ENCODE measurements around the gene TAF15.
A peak's percentile ranks its signal among the peaks of the same experiment; 100 is the strongest.

Gene TAF15

DNA sequence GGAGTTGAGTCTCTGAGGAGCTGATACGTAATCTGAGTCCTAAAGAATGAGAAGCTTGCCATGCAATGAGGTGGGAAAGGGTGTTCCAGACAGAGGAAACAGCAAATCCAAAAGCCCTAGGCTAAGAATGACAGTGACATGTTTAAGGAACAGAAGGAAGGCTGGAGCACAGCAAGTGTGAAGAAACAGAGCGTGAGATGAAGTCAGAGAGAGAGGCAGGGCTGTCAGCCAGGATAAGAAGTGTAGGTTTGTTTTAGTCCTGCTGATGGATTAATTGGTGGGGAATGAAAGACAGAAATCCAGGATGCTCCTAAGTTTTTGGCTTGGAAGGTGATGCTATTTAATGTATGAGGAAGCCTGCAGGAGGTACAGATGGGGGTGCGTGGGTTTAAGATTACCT lies 28.3 kb upstream of the TAF15 start:
- DNase-seq = no peak

GRCh38 chr17:35784895-35785294 lies 24.4 kb upstream of the TAF15 start:
- in situ Hi-C loops (cut with MboI; ENCODE audit: low pct_unique_long_range_greater_than_20kb, low sequenced_read_pairs) = no loop called here
- no peak for DNase-seq

More for the DNA sequence above, 28.3 kb upstream of the TAF15 start:
- in situ Hi-C loops (cut with MboI; ENCODE audit: low pct_unique_long_range_greater_than_20kb, low sequenced_read_pairs) = no loop called here

DNA sequence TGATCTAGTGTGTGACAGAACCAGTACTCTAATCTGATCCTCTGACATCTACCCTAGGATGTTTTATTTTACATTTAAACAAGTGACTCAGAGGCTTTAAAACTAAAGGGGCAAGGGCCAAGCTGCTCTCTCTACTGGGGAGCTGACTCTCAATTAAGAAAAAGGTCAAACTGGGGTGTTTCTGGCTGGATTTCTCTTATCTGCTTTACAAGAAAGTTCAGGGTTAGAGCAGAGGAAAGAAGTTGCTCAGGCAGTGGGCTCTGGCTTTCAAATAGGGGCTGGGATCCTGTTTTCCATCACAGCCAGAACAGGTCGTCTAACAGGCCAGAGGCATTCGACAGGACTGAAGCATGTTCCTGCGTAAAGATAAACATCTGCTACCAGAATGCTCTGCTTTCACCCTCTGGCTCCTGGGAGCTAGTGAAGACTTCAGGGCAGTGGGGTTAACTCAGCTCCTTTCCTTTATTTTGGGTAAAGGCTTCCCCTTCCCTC lies 22.3 kb upstream of the TAF15 start:
- in situ Hi-C loops (cut with MboI; ENCODE audit: low pct_unique_long_range_greater_than_20kb, low sequenced_read_pairs) = no loop called here
- DNase-seq = no peak

DNA sequence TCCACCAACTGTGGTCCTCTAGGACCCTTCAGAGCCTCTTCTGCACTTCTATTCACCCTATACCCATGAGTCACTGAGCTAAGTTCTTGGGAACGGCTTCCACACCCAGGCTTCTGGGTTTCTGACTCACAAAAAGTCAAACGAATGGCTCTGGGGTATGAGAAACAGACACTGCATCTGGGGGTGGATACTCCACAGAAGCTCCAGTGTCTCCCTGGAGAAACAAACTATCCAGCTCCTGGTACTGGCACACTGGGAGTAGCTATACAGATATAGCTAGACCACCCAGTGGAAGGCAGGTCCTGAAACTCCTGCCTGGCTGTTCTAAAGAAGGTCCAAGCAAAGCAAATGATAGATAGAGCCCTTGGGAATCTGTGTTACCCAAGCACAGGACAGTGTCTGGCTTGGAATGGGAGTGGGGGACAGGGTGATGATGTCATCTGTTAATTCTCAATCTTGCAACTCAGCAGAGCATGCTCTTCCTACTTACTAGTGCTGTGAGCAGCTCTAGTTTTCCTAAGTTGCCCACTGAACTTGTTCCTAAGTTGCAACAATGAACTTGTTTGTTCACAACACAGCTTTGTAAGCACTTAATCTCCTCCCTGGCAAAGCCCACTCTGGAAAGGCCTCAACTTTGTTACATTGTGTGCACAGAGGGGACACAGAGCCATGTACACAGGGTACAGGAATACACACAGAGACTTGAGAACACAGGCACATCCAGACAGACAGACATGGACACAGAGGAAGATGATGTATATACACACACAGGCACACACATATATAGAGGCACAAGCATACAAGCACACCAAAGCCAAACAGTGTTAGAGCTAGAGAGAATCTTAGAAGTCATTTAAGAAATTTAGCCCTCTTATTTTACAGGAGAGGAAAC lies 20.6 kb upstream of the TAF15 start:
- DNase-seq = no peak
- in situ Hi-C loops (cut with MboI; ENCODE audit: low pct_unique_long_range_greater_than_20kb, low sequenced_read_pairs) = no loop called here

- in situ Hi-C loops (cut with MboI; ENCODE audit: low pct_unique_long_range_greater_than_20kb, low sequenced_read_pairs) = no loop called here
- no peak for DNase-seq
These were observed 18.4 kb upstream of the TAF15 start for GRCh38 chr17:35790841-35791240.

- in situ Hi-C loops (cut with MboI; ENCODE audit: low pct_unique_long_range_greater_than_20kb, low sequenced_read_pairs) = no loop called here
- DNase-seq = no peak
These were observed 17.5 kb upstream of the TAF15 start for GRCh38 chr17:35791681-35792350.

GRCh38 chr17:35793257-35793656 lies 16.0 kb upstream of the TAF15 start:
- in situ Hi-C loops (cut with MboI; ENCODE audit: low pct_unique_long_range_greater_than_20kb, low sequenced_read_pairs) = no loop called here

GRCh38 chr17:35795007-35795870 lies 14.0 kb upstream of the TAF15 start, which contains the start of gene MMP28:
Gene MMP28 (minus strand): TSS chr17:35795641. CDS start chr17:35795377, 264 bp downstream.
- DNase-seq = peak; percentile 45
- in situ Hi-C loops (cut with MboI; ENCODE audit: low pct_unique_long_range_greater_than_20kb, low sequenced_read_pairs) = no loop called here

More at GRCh38 chr17:35793257-35793656, 16.0 kb upstream of the TAF15 start:
- DNase-seq = no peak

- in situ Hi-C loops (cut with MboI; ENCODE audit: low pct_unique_long_range_greater_than_20kb, low sequenced_read_pairs) = no loop called here
- no peak for DNase-seq
These were observed 13.4 kb upstream of the TAF15 start for GRCh38 chr17:35795871-35796265.

GRCh38 chr17:35796942-35797341 lies 12.3 kb upstream of the TAF15 start:
- no peak for DNase-seq
- in situ Hi-C loops (cut with MboI; ENCODE audit: low pct_unique_long_range_greater_than_20kb, low sequenced_read_pairs) = no loop called here

DNA sequence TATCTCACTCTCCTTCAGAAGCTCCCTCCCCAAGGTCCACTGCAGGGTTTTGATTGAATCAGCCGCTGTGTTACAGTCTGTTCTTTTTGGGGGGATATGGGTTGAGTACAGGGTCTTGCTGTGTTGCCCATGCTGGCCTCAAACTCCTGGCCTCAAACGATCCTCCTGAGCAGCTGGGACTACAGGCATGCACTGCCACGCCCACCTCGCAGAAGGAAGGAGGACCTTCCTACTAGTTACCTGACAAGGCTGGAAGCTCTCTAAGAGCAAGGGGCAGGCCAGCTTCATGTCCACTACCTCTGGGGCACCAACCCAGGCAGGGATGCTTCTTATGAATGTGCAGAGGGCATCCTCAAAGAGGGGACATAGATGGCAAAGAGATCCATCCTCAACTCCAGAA lies 11.9 kb upstream of the TAF15 start:
- DNase-seq = no peak
- in situ Hi-C loops (cut with MboI; ENCODE audit: low pct_unique_long_range_greater_than_20kb, low sequenced_read_pairs) = no loop called here

DNA sequence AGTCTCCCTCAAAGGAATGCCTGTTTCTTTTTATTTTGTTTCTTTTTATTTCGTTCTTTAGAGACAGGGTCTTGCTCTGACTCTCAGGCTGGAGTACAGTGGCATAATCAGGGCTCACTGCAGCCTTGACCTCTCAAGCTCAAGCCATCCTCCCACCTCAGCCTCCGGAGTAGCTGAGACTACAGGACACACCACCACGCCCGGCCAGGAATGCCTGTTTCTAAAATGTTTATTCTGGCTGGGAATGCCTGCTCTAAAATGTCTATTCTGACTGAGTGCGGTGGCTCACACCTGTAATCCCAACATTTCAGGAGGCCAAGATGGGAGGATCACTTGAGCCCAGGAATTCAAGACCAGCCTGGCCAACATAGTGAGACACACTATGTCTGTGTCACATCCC lies 11.4 kb upstream of the TAF15 start:
- in situ Hi-C loops (cut with MboI; ENCODE audit: low pct_unique_long_range_greater_than_20kb, low sequenced_read_pairs) = no loop called here
- DNase-seq = no peak

DNA sequence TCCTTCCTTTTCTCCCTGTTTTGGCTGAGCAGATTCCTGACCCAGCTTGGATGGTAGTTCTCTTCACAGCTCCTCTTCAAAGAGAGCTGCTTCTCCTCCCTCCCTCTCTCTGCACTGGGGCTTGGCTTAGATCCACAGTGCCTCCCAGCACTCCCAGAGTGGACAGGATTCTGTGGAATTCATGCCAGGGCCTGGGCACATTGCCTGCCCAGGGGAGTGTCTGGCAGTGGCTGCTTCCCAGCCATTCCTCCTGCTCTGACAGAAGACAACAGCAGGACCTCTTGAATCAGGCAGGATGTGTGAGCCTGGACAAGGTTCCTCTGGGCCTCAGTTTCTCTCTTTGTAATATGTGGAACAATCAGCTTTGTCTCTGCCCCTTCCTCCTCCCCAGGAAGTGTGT lies 9.3 kb upstream of the TAF15 start:
- in situ Hi-C loops (cut with MboI; ENCODE audit: low pct_unique_long_range_greater_than_20kb, low sequenced_read_pairs) = no loop called here
- no peak for DNase-seq

DNA sequence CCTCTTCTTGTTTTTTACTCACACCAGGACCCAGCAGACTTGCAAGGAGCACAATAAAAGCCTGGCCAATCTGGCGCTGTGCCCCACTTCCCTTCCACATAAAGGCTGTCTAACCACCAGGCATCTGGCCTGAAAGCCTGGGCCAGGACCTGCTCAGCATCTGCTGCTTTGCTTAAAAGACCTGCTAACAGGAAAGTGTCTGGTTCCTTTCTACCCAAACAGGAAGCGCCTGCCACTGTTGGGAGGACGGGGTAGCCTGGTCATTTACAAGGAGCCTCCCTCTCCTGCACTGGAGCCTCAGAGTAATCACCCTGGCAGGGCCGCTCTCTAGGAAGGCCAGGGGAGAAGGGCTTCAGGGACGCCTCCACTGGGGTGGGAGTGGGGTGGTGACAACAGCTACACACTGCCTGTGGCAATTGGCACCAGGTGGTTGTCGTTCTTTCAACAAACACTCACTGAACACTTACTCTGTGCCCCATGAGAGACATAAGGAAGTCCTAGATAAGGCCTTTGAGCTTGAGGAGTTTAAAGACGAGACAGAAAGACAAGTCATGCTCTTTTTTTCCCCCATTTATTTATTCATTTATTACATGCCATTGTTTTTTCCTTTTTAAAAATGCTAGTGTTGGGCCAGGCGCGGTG lies 7.6 kb upstream of the TAF15 start:
- DNase-seq = peak; percentile 99
- in situ Hi-C loops (cut with MboI; ENCODE audit: low pct_unique_long_range_greater_than_20kb, low sequenced_read_pairs) = no loop called here

DNA sequence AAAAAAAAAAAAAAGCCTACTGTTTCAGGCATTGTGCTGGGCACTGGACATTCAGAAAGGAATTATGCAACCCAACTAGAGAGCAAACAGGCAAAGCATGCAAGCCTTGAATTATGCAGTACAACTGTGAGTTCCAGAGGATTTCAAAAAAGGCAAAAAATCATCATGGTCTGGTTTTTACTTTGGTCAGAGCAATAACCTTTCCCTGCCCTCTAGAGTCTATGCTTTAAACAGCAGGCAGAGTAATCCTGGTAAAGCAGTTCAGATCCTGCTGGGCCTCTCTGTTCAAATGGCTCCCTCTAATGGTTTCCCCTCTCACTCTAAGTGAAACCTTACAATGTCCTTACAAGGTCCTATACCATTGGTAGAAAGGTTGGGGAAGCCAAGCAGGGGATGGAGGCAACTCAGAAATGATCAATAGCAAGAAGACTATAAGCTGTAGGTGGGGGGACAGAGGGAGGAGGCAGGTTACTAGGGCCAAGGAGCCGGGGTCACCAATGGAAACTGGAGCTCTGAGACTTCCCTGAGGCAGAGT lies 4.6 kb upstream of the TAF15 start:
- DNase-seq = peak; percentile 92
- in situ Hi-C loops (cut with MboI; ENCODE audit: low pct_unique_long_range_greater_than_20kb, low sequenced_read_pairs) = no loop called here

GRCh38 chr17:35807371-35808144 lies 1.7 kb upstream of the TAF15 start:
- no peak for DNase-seq
- in situ Hi-C loops (cut with MboI; ENCODE audit: low pct_unique_long_range_greater_than_20kb, low sequenced_read_pairs) = no loop called here

- in situ Hi-C loops (cut with MboI; ENCODE audit: low pct_unique_long_range_greater_than_20kb, low sequenced_read_pairs) = no loop called here
These were observed 883 bp upstream of the TAF15 start for GRCh38 chr17:35808240-35808961.

More at GRCh38 chr17:35808240-35808961, 883 bp upstream of the TAF15 start:
- no peak for DNase-seq
